HG03571 (cell line): ENCODE measurements around the gene ENTR1.

Experiments
- ATAC-seq: cut with Tn5 transposase; IDR thresholded peaks from one replicate; pipeline ENCODE4 v1.9.1; 2021; ENCODE audit not compliant: unreplicated experiment

The ENTR1 gene

DNA sequence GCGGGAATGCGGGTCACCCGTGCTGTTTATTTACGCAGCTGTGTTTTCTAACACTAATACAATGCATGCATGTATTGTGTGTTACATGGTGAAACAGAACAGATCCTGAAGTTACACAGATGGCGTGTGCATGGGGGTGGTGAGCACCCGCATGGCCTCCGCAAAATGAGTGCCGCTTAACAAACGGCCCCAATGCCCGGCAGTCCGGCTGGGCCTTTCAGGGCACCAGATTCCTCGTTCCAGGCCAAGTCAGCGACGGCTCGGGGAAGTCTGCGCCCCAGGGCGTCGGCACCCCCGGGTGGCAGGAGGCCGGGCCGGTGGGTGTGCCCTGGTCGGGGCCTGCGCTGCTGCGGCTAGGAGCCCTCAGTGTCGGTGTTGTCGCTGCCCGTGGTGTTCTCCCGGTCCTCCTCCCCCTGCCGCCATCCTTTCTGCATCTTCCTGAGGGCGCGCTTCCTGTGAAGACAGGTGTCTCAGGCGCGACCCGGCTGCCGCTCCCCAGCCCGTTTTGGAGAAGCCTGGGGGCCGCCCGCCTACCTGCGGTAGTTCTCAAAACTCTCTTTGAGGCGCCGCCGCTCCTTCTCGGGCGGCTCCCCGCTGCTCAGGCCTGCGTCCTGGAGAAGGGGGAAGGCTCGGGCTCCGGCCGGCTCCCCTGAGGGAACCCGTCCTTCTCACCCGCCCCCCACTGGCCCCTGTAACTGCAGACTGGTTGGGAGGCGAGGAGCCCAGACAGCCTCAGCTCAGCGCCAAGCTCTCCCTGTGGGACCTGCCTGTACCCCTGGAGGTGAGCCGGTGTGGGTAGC, 46.3 kb downstream of the ENTR1 start:
- no peak for ATAC-seq

DNA sequence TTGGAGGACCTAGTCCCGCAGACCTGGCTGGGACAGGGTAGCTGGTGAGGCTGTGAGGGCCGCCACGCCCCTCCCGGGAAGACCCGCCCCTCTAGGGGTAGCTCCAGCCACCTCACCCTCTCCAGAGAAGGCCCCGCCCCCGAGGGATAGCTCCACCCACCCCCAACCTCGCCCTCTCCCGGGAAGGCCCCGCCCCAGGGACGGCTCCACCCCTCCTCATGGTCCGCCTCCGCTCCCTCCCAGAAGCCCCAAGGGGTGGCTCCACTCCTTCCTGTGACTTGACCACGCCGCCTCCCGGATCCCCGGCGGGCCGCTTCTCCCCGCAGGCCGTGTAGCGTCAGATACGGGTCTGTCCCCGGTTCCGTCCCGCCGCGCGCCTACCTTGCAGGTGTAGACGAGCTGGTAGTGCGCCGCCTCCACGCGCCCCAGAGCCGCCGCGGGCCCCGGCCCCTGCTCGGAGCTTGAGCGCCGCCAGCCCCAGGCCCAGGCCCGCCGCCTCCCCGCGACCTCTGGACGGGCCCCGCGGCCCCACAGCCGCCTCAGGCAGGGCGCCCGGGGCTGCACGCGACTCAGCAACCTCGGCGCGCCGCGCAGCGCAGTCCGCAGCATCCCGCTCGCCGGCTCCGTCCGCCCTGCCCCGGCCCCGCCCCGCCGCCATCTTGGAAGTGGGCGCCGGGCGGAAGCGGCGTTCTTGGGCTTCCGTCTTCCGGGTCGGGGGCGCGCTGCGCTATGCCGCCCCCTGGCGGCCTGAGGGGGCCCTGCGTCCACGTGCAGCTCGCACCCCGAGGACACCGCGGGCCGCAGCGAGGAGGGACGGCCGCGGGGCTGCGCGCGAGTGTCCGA, 47.1 kb downstream of the ENTR1 start, which contains the start of gene DNLZ:
DNLZ (minus strand) TSS at position 639 of the 843 bp plus-strand sequence; CDS start at position 609, 30 bp downstream.
- ATAC-seq = peak; percentile 58

GRCh38 chr9:136362450-136362784, 48.0 kb downstream of the ENTR1 start:
- ATAC-seq = no peak

GRCh38 chr9:136361754-136362449, 48.5 kb downstream of the ENTR1 start:
- ATAC-seq = no peak

DNA sequence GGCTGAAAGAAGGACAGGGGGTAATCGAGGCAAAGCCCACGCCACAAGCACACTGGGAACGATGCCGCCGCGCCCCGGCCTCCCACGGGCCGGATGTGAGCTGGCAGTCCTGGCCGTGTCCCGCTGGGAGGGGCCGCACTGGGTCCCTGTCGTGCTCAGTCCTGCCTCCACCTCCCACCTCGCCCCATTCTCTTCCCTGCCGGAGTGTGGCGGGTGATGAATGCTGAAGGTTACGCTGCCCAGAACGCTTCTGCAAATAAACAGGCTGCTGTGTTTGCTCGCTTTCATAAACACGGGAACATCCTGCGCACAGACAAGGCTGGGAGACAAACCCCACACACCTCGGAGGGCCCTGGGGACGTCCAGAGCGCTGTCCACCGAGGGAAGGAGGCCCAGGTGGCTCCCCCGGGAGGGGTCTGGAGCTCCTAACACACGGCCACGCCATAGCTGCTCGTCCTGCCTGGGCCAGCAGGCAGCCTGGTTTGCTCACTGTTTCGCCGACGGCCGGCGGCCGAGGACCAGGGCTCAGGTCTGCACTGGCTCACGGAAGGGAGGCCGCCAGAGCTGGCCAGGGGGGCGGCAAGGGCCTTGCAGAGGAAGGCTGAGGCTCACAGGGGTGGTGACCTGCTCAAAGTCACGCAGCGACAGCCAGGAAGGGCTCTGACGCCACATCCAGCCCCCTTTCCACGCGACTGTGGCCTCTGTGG, 49.2 kb downstream of the ENTR1 start:
- ATAC-seq = no peak

DNA sequence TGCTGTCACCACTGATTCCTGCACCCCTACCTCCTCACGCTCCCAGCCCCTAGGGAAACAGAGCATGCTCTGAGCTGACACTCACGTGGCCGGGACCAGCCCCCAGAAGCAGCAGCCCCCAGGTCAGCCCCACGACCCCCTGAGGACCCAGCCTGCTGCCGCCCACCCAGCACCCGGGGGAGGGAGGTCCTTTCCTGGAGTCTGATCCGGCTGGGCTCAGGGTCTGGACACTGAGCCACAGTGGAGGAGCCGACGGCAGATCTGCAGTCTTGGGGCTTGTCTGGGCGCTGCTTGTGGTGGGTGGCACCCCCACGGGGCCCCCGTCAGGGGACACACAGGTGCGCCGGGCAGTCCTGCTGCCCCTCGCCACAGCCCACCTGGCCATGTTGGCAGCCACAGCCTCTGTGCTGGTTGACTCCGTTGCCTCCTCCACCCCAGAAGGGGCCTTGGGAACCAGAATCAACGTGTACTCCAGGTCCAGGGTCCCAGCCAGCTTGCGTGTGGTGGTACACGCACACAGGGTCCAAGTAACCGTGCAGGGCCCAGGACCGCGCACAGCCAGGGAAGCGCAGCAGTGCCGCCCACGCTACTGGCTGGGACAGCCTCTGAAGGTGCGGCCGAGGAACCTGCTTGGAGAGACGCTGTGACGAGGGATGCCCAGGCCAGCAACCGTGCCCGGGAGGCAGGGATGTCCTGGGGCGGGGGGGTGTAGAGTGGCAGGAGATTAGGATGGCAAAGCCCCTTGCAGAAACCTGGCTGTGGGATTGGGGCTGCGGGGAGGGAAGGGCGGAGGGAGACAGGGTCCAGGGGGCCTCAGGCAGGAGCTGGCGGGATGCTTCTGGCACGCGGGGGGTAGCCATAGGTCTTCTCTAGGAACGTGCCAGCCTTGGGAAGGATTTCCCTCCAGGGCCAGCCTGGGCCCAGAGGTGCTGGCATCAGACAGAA, 50.4 kb downstream of the ENTR1 start:
- ATAC-seq = no peak

- no peak for ATAC-seq
Measured at GRCh38 chr9:136358888-136359287, 51.5 kb downstream of the ENTR1 start.

DNA sequence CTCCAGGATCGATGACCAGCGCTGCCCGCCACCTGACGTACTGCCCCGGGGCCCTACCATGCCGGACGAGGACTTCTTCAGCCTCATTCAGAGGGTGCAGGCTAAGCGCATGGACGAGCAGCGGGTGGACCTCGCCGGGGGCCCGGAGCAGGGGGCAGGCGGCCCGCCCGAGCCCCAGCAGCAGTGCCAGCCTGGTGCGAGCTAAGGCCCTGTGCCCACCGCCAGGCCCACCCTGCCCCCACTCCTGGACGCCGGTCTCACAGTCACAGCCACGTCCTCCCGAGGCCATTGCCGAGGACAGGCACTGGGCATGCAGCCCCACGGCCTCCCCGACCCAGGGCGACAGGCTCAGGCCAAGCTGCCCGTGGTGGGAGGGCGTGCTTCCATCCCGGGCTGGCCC, 52.4 kb downstream of the ENTR1 start:
- ATAC-seq = no peak

DNA sequence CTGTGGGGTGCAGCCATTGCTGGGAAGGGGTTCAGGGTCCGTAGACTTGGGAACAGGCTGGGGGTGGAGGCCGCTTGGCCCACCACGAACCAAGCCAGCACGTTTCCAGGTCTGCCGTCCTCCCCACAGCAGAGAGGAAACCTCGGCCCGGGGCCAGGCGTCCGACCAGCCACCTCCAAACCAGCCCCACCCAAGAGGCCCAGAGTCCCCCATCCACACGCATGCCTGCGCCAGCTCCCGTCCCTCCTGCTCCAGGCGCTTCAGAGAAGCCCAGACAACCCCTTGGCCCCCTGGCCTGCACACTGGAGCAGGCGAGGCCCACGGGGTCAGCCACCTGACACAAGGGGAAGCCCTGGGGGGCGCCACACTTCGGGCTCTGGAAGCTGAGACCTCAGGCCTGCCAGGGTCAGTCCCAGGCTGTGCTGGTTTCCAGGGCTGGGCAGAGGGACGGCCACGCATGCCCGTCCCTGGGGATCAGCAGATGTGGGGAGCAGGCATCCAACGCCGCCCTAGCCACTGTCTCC, 53.1 kb downstream of the ENTR1 start:
- no peak for ATAC-seq

GRCh38 chr9:136355616-136356557, 54.5 kb downstream of the ENTR1 start:
- ATAC-seq = no peak

DNA sequence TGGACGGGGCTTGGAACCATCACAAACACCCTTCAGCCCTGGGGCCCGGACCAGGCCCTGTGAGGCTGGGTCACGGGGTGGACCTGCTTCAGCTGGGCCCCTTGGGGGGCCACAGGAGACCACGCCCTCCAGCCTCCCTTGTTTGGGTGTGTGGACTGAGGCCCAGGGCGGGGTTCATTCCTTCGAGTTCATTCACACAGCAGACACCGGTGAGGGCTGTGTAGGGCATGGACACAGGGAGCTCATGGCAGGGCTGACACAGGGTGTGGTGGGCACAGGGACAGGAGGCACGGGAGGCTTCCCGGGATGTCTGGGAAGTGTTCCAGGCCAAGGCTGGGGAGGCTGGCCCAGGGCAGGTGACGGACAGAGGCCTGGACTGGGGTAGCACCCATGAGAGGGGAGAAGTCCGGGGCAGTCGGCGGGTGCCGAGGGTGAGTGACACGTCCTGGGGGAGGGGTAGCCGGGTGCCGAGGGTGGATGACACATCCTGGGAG, 55.8 kb downstream of the ENTR1 start:
- no peak for ATAC-seq

- ATAC-seq = no peak
Measured at GRCh38 chr9:136353757-136354488, 56.5 kb downstream of the ENTR1 start.

- ATAC-seq = no peak
Measured at GRCh38 chr9:136353088-136353487, 57.3 kb downstream of the ENTR1 start.

DNA sequence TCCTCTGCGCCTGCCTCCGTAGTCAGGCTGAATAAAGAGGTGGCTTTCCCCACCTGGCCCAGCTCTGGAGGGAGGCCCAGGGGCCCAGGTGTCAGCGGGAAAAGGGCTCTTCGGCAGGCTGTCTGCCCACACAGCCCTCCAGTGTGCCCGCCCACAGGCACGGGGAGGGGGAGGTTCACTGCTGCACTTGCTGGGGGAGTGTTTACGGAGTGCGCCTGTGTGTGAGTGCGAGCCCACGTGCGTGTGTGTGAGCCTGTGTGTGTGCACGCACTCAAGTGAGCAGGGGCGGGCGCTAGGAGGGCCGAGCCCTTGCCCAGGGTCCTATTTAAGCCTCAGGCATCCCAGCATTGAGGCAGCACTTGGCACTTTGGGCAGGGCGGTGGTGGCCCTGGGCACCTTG, 57.7 kb downstream of the ENTR1 start:
- ATAC-seq = no peak
